Measurements from ENCODE around the gene ITPRIPL1.

DNA sequence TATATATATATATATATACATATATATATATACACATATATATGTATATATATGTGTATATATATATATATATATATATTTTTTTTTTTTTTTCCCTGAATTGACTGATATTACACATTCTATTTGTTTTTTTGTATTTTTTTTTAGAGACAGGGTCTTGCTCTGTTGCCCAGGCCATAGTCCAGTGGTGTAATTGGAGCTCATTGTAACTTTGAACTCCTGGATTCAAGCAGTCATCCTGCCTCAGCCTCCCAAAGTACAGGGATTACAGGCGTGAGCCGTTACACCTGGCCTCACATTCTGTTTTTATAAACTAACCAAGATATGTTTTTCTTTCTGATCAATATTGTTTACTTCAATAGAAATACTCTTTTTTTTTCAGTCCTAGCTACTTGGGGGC, 36.6 kb downstream of the ITPRIPL1 start:
- TF ChIP-seq CTCF (IDR thresholded peaks at IDR 0.05 in 8 of 11, conservative IDR thresholded peaks at IDR 0.05 in 3 of 11) (no peak), POLR2A (IDR thresholded peaks at IDR 0.05) (no peak)
